ENCODE measurements around the gene COL6A2.

The COL6A2 gene

GRCh38 chr21:46111857-46112724 lies 14.2 kb downstream of the COL6A2 start:
- DNase-seq: no peak
- Histone ChIP-seq H2BK120ac (ENCODE audit: low read depth, low read length) (no peak overlapping the region), H3K27ac (ENCODE audit: low read length, poor library complexity, severe bottlenecking) (no peak overlapping the region), H3K79me1 (replicated peaks; ENCODE audit: low read length, poor library complexity, severe bottlenecking) (peaks cover 26% of the 10 kb centered on the region), H3K9me3 (ENCODE audit: control insufficient read depth, low read length) (peaks cover 8% of the 10 kb centered on the region), H4K91ac (ENCODE audit: low read length) (peak overlapping the region; percentile 53), H3K4ac (ENCODE audit: low read depth in 1 of 2, low read length in 2 of 2) (no peak overlapping the region), H2AFZ (ENCODE audit: low read depth, low read length) (no peak overlapping the region), H3K4me3 (ENCODE audit: insufficient read depth in 1 of 2, low read depth in 1 of 2, low read length in 2 of 2) (no peak overlapping the region), H2BK12ac (ENCODE audit: low read length in 2 of 2) (no peak overlapping the region), H3K36me3 (ENCODE audit: control insufficient read depth in 1 of 2, insufficient read depth in 2 of 2, low read depth in 1 of 2, low read length in 2 of 2) (peaks cover 72 to 93% of the 10 kb centered on the region in 2 experiments), H2BK5ac (ENCODE audit: low read depth, low read length, poor library complexity, severe bottlenecking) (no peak overlapping the region), H2AK5ac (ENCODE audit: low read length, severe bottlenecking) (no peak overlapping the region), H3K4me2 (ENCODE audit: low read length, poor library complexity, severe bottlenecking) (no peak overlapping the region), H3K18ac (ENCODE audit: low read depth in 1 of 2, low read length in 2 of 2) (peak overlapping the region in 1 of 2 experiments; percentile 6), H4K8ac (ENCODE audit: low read length) (no peak overlapping the region), H3K14ac (ENCODE audit: low read length in 2 of 2) (no peak overlapping the region), H2BK15ac (ENCODE audit: low read depth, poor library complexity, severe bottlenecking) (peak overlapping the region; percentile 12), H3K27me3 (ENCODE audit: control insufficient read depth in 1 of 2, insufficient read depth in 1 of 2, low read length in 2 of 2) (no peaks in the 10 kb centered on the region), H3K9ac (ENCODE audit: low read length) (no peak overlapping the region), H3K23ac (ENCODE audit: low read length in 2 of 2) (no peak overlapping the region), H3K4me1 (ENCODE audit: control insufficient read depth, insufficient read depth, low read depth, low read length) (peaks cover 18% of the 10 kb centered on the region)
- WGBS: 98% methylated on average over 69 of the region's 69 CpGs

DNA sequence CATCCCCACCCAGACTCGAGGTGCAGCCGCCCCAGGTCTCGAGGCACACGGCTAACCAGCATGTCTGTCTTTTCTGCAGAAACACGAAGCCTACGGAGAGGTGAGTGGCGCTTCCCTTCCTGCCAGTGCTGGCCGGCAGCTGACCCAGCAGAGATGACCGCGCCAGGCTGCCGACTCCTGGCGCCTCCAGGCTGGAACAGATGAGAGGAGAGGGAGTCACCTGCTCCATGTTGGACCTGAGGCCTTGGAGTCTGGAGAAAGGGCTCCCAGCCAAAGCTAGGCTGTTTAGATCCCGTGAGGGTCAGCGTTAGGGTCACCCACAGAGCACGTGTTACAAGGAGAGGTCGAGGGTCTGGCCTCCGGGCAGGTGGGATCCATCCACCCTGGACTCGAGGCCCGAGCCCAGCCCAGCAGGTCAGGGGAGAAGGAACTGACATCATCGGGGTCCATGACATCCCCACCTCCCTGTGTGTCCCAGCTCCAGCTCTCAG lies 14.9 kb downstream of the COL6A2 start:
- Histone ChIP-seq H3K4me1 (ENCODE audit: control insufficient read depth, insufficient read depth, low read depth, low read length) (peaks cover 19% of the 10 kb centered on the region), H3K14ac (ENCODE audit: low read length in 2 of 2) (no peak overlapping the region), H2BK120ac (ENCODE audit: low read depth, low read length) (no peak overlapping the region), H2AFZ (ENCODE audit: low read depth, low read length) (no peak overlapping the region), H4K8ac (ENCODE audit: low read length) (no peak overlapping the region), H3K79me1 (replicated peaks; ENCODE audit: low read length, poor library complexity, severe bottlenecking) (peaks cover 28% of the 10 kb centered on the region), H3K23ac (ENCODE audit: low read length in 2 of 2) (no peak overlapping the region), H4K91ac (ENCODE audit: low read length) (no peak overlapping the region), H3K4me3 (ENCODE audit: insufficient read depth in 1 of 2, low read depth in 1 of 2, low read length in 2 of 2) (no peak overlapping the region), H3K27me3 (ENCODE audit: control insufficient read depth in 1 of 2, insufficient read depth in 1 of 2, low read length in 2 of 2) (no peaks in the 10 kb centered on the region), H3K4ac (ENCODE audit: low read depth in 1 of 2, low read length in 2 of 2) (no peak overlapping the region), H3K9me3 (ENCODE audit: control insufficient read depth, low read length) (peaks cover 8% of the 10 kb centered on the region), H3K9ac (ENCODE audit: low read length) (no peak overlapping the region), H3K4me2 (ENCODE audit: low read length, poor library complexity, severe bottlenecking) (no peak overlapping the region), H2BK15ac (ENCODE audit: low read depth, poor library complexity, severe bottlenecking) (no peak overlapping the region), H3K27ac (ENCODE audit: low read length, poor library complexity, severe bottlenecking) (no peak overlapping the region), H2AK5ac (ENCODE audit: low read length, severe bottlenecking) (no peak overlapping the region), H2BK12ac (ENCODE audit: low read length in 2 of 2) (no peak overlapping the region), H3K36me3 (ENCODE audit: control insufficient read depth in 1 of 2, insufficient read depth in 2 of 2, low read depth in 1 of 2, low read length in 2 of 2) (peaks cover 79 to 93% of the 10 kb centered on the region in 2 experiments), H3K18ac (ENCODE audit: low read depth in 1 of 2, low read length in 2 of 2) (no peak overlapping the region), H2BK5ac (ENCODE audit: low read depth, low read length, poor library complexity, severe bottlenecking) (no peak overlapping the region)
- no peak for DNase-seq
- 97% methylated on average over 20 of the region's 20 CpGs for WGBS

- Histone ChIP-seq H2AFZ (ENCODE audit: low read depth, low read length) (no peak overlapping the region), H3K36me3 (ENCODE audit: control insufficient read depth in 1 of 2, insufficient read depth in 2 of 2, low read depth in 1 of 2, low read length in 2 of 2) (peaks cover 87 to 94% of the 10 kb centered on the region in 2 experiments), H2BK120ac (ENCODE audit: low read depth, low read length) (no peak overlapping the region), H2BK15ac (ENCODE audit: low read depth, poor library complexity, severe bottlenecking) (no peak overlapping the region), H4K91ac (ENCODE audit: low read length) (no peak overlapping the region), H2BK5ac (ENCODE audit: low read depth, low read length, poor library complexity, severe bottlenecking) (no peak overlapping the region), H3K79me1 (replicated peaks; ENCODE audit: low read length, poor library complexity, severe bottlenecking) (peaks cover 35% of the 10 kb centered on the region), H3K4me3 (ENCODE audit: insufficient read depth in 1 of 2, low read depth in 1 of 2, low read length in 2 of 2) (no peak overlapping the region), H3K4ac (ENCODE audit: low read depth in 1 of 2, low read length in 2 of 2) (no peak overlapping the region), H2AK5ac (ENCODE audit: low read length, severe bottlenecking) (no peak overlapping the region), H3K23ac (ENCODE audit: low read length in 2 of 2) (no peak overlapping the region), H3K4me2 (ENCODE audit: low read length, poor library complexity, severe bottlenecking) (no peak overlapping the region), H3K4me1 (ENCODE audit: control insufficient read depth, insufficient read depth, low read depth, low read length) (peaks cover 19% of the 10 kb centered on the region), H3K27ac (ENCODE audit: low read length, poor library complexity, severe bottlenecking) (no peak overlapping the region), H2BK12ac (ENCODE audit: low read length in 2 of 2) (no peak overlapping the region), H3K27me3 (ENCODE audit: control insufficient read depth in 1 of 2, insufficient read depth in 1 of 2, low read length in 2 of 2) (no peaks in the 10 kb centered on the region), H3K9ac (ENCODE audit: low read length) (no peak overlapping the region), H3K9me3 (ENCODE audit: control insufficient read depth, low read length) (peaks cover 8% of the 10 kb centered on the region), H4K8ac (ENCODE audit: low read length) (no peak overlapping the region), H3K18ac (ENCODE audit: low read depth in 1 of 2, low read length in 2 of 2) (no peak overlapping the region), H3K14ac (ENCODE audit: low read length in 2 of 2) (no peak overlapping the region)
- DNase-seq: no peak
- 96% methylated on average over 16 of the region's 16 CpGs for WGBS
These were observed 15.7 kb downstream of the COL6A2 start for GRCh38 chr21:46113497-46114176.

DNA sequence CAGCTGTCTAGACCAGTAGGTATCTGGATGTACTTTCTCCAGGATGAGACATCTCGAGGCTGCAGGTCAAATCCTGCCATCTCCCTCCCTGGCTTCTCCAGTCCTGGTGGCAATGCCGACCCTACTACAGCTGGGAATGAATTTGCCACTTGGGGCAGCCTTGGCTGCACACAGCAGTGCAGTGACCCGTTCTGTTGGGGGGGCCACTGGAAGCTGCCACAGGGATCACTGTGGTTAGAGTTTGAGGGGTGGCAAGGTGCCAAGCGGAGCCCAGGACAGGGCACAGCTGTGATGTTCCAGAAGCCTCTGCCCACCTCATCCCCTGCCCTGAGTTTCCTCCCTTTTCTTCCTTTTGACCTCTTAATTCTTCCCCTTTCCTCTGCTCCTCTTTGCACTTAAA lies 17.1 kb downstream of the COL6A2 start:
- Histone ChIP-seq H3K36me3 (ENCODE audit: control insufficient read depth in 1 of 2, insufficient read depth in 2 of 2, low read depth in 1 of 2, low read length in 2 of 2) (peaks cover 89 to 94% of the 10 kb centered on the region in 2 experiments), H4K8ac (ENCODE audit: low read length) (no peak overlapping the region)
- 90% methylated on average over 4 of the region's 4 CpGs for WGBS

More for the DNA sequence above, 17.1 kb downstream of the COL6A2 start:
- Histone ChIP-seq H2BK120ac (ENCODE audit: low read depth, low read length) (no peak overlapping the region), H3K79me1 (replicated peaks; ENCODE audit: low read length, poor library complexity, severe bottlenecking) (peaks cover 49% of the 10 kb centered on the region), H3K4ac (ENCODE audit: low read depth in 1 of 2, low read length in 2 of 2) (no peak overlapping the region), H3K23ac (ENCODE audit: low read length in 2 of 2) (no peak overlapping the region), H3K27me3 (ENCODE audit: control insufficient read depth in 1 of 2, insufficient read depth in 1 of 2, low read length in 2 of 2) (no peaks in the 10 kb centered on the region), H3K4me2 (ENCODE audit: low read length, poor library complexity, severe bottlenecking) (no peak overlapping the region), H3K27ac (ENCODE audit: low read length, poor library complexity, severe bottlenecking) (no peak overlapping the region), H2AK5ac (ENCODE audit: low read length, severe bottlenecking) (no peak overlapping the region), H3K14ac (ENCODE audit: low read length in 2 of 2) (no peak overlapping the region), H3K4me1 (ENCODE audit: control insufficient read depth, insufficient read depth, low read depth, low read length) (peaks cover 13% of the 10 kb centered on the region), H3K18ac (ENCODE audit: low read depth in 1 of 2, low read length in 2 of 2) (no peak overlapping the region), H3K9ac (ENCODE audit: low read length) (no peak overlapping the region), H4K91ac (ENCODE audit: low read length) (no peak overlapping the region), H2BK15ac (ENCODE audit: low read depth, poor library complexity, severe bottlenecking) (no peak overlapping the region), H3K4me3 (ENCODE audit: insufficient read depth in 1 of 2, low read depth in 1 of 2, low read length in 2 of 2) (no peak overlapping the region), H2AFZ (ENCODE audit: low read depth, low read length) (no peak overlapping the region), H2BK12ac (ENCODE audit: low read length in 2 of 2) (no peak overlapping the region), H3K9me3 (ENCODE audit: control insufficient read depth, low read length) (peaks cover 8% of the 10 kb centered on the region), H2BK5ac (ENCODE audit: low read depth, low read length, poor library complexity, severe bottlenecking) (no peak overlapping the region)
- DNase-seq: no peak

Measured in mesenchymal stem cell (in vitro differentiated cells and primary cell).